ENCODE measurements around the gene KCNK6. TPM values are rescaled to one million over a fixed set of nuclear protein-coding genes. Genes with fewer than 3 reads are reported as not detected.
"Not testable (repeated sequence)": the region's sequence is repeated elsewhere in the genome, so short reads cannot be mapped to it uniquely, and the experiment has no call there.

The KCNK6 gene
- total RNA-seq, 1 donor from 2014 or later: 2.8 TPM

GRCh38 chr19:38362076-38362945, 42.7 kb downstream of the KCNK6 start:
- DNase-seq: peak; percentile 54

DNA sequence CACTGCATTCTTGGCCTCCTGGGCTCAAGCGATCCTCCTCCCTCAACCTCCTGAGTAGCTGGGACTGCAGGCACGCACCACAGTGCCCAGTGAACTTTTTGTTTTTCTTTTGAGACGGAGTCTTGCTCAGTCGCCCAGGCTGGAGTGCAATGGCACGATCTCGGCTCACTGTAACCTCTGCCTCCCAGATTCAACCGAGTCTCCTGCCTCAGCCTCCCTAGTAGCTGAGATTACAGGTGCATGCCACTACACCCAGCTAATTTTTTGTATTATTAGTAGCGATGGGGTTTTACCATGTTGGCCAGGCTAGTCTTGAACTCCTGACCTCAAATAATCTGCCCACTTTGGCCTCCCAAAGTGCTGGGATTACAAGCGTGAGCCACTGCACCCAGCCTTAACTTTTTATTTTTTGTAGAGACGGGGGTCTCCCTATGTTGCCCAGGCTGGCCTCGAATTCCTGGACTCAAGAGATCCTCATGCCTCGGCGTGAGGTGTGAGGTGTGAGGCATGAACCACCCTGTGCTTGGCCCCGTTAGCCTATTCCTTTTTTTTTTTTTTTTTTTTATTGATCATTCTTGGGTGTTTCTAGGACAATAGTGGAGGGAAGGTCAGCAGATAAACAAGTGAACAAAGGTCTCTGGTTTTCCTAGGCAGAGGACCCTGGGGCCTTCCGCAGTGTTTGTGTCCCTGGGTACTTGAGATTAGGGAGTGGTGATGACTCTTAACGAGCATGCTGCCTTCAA, 43.5 kb downstream of the KCNK6 start:
- not testable (repeated sequence) for DNase-seq

GRCh38 chr19:38367041-38367440, 47.4 kb downstream of the KCNK6 start:
- no peak for DNase-seq

DNA sequence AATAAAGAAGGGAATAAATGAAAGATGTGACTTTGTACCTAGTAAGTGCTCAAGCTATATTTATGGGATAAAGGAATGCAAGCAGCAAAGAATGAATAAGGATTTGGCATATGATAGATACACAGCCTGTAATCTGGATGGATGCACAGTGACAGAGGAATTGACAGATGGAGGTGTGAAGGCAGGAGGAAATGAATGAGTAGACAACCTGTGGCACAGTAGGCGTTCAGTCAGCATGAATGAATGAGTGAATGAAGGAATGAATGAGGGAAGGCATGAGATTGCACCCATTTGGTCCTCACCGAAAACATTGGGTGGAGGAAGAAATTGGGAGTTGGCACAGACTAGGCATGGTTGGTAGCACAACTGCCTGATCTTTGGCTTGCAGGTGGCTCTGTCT, 49.9 kb downstream of the KCNK6 start:
- DNase-seq: no peak

- DNase-seq: no peak
Observed at GRCh38 chr19:38370299-38370698, 50.7 kb downstream of the KCNK6 start.

GRCh38 chr19:38371081-38371480, 51.4 kb downstream of the KCNK6 start:
- no peak for DNase-seq

- no peak for DNase-seq
Observed at GRCh38 chr19:38373907-38374331, 54.3 kb downstream of the KCNK6 start.

DNA sequence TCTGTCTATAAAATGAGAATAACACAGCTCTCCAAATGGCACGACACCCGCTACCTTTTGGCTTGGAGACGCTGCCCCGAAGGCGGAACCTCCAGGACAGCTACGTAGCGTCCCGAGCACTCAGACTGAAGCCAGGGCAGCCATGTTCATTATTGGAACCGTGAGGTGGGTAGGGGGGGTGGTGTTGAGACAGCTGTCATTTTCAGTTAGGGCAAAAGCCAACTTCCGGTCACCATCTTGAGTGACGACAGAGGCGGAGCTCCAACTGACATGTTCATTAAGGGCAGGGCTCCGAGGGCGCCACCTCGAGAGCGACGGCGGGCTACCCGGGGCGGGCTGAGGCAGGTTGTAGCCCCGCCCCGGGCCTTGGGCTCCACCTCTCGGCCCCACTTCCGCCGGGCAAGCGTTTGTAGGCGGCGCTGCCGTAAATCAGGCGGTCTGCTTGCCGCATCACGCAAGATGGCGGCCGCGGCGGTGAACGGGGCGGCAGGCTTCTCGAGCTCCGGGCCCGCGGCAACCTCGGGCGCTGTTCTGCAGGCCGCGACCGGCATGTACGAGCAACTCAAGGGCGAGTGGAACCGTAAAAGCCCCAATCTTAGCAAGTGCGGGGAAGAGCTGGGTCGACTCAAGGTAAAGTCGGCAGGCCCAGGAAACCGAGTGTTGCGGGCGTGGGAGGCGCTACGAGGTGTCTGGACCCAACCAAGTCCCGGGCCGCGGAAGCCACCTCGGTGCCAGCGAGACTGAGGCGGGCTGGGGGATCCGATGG, 54.9 kb downstream of the KCNK6 start, which contains the start of gene PSMD8:
PSMD8 (plus strand) TSS at position 240 of the 766 bp plus-strand sequence; CDS start at position 271, 31 bp downstream.
- DNase-seq: peak; percentile 100

GRCh38 chr19:38375098-38375493, 55.5 kb downstream of the KCNK6 start:
- no peak for DNase-seq

DNA sequence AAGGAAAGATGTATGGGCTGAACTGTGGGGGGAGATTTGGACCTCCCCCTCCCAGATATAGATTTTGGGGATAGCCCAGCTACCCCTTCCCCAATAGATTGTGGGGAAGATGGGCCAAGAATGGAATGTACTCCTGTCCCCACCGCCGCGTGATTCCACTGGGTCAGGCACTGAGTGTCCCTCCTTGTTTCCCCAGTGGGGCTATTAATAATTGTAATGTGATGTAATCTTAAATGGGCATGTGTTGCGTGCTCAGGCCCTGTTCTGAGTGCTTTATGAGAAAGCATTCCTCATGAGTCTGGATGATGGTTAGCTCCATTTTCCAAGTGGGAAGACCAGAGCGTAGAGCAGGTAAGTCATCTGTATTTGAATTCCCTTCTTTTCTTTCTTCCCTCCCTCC, 56.1 kb downstream of the KCNK6 start:
- no peak for DNase-seq

DNA sequence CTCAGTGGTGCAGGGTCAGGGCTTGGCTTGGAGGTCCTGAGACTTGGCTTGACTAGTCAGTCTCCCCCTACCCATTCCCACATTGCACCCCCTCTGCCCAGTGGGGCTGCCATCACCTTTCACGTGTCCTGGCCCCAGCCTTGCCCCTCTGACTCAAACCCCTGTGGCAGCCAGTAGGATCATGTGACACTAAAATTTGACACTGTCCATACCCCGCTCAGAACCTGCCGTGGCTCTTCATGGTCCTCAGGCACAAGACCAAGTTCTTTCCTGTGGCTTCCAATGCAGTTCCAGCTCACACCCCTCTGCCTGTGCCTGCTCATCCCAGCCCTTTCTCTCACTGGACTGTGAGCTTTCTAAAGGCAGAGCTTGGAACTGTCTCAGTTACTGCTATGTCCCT, 56.9 kb downstream of the KCNK6 start:
- no peak for DNase-seq

- no peak for DNase-seq
Observed at GRCh38 chr19:38377052-38377451, 57.4 kb downstream of the KCNK6 start.

- DNase-seq: no peak
Observed at GRCh38 chr19:38378866-38379265, 59.2 kb downstream of the KCNK6 start.

- DNase-seq: no peak
Observed at GRCh38 chr19:38381138-38381537, 61.5 kb downstream of the KCNK6 start.

Small RNA genes within 50 kb of the gene (small RNA-seq; reads per million reads assigned to genes)
- gene RF00019 (ENCODE audit: low replicate concordance): not detected

Other genes starting within 250 kb of the KCNK6 start
- gene DPF1, start 95.6 kb upstream of the KCNK6 start, total RNA-seq: 0.92 TPM
- 6.8 TPM for gene PPP1R14A, start 63.5 kb upstream of the KCNK6 start, total RNA-seq
- 89.5 TPM for gene SPINT2, start 55.3 kb upstream of the KCNK6 start, total RNA-seq
- gene C19orf33, start 15.6 kb upstream of the KCNK6 start, total RNA-seq: 16.6 TPM
- gene YIF1B, start 3.9 kb upstream of the KCNK6 start, total RNA-seq: 24.2 TPM
- 0.62 TPM for gene CATSPERG, start 16.0 kb downstream of the KCNK6 start, total RNA-seq
- gene PSMD8, start 54.7 kb downstream of the KCNK6 start, total RNA-seq: 185 TPM
- gene GGN, start 68.2 kb downstream of the KCNK6 start, total RNA-seq: not detected
- 0.21 TPM for gene SPRED3, start 68.9 kb downstream of the KCNK6 start, total RNA-seq
- gene FAM98C, start 83.2 kb downstream of the KCNK6 start, total RNA-seq: 7.2 TPM
- 0.41 TPM for gene RASGRP4, start 106.4 kb downstream of the KCNK6 start, total RNA-seq
- 231 TPM for gene RYR1, start 113.8 kb downstream of the KCNK6 start, total RNA-seq

All from tongue (tissue), 3 donors.